Endodermal cell (in vitro differentiated cells): Measurements from ENCODE around the gene GREB1. TPM values are rescaled to one million over a fixed set of nuclear protein-coding genes. Genes with fewer than 3 reads are reported as not detected.

Source experiments
- DNase-seq: peaks from one replicate; pipeline ENCODE4 v3.0.0-alpha.2; 2017
- H3K27ac ChIP-seq: 2 replicates; pipeline ENCODE4 v1.5.1; 2013; ENCODE audit warnings: mild to moderate bottlenecking, low read depth, low read length, moderate library complexity
- H3K27me3 ChIP-seq: 2 replicates; pipeline ENCODE4 v1.6.1; 2013; ENCODE audit warnings: mild to moderate bottlenecking, low read length, moderate library complexity; ENCODE audit not compliant: insufficient read depth, control insufficient read depth, poor library complexity, severe bottlenecking
- H3K36me3 ChIP-seq: 2 replicates; pipeline ENCODE4 v1.7.0; 2013; ENCODE audit warnings: mild to moderate bottlenecking, low read length, moderate library complexity; ENCODE audit not compliant: control insufficient read depth, insufficient read depth
- H3K4me1 ChIP-seq: one replicate; pipeline ENCODE4 v1.7.0; 2013; ENCODE audit warnings: low read length; ENCODE audit not compliant: control insufficient read depth, insufficient read depth
- H3K4me3 ChIP-seq: 2 replicates; pipeline ENCODE4 v1.5.1; 2013; ENCODE audit warnings: mild to moderate bottlenecking, low read length, moderate library complexity
- H3K9ac ChIP-seq: 2 replicates; pipeline ENCODE4 v1.6.1; 2013; ENCODE audit warnings: mild to moderate bottlenecking, low read length, moderate library complexity; ENCODE audit not compliant: poor library complexity, severe bottlenecking; ENCODE audit errors: extremely low read depth
- H3K9me3 ChIP-seq: 2 replicates; pipeline ENCODE4 v1.6.1; 2013; ENCODE audit warnings: mild to moderate bottlenecking, low read length, moderate library complexity; ENCODE audit not compliant: control insufficient read depth
- H3K27ac Mint-ChIP-seq: 2 replicates; pipeline ENCODE4 v1.8.0; 2020; ENCODE audit warnings: mixed read lengths
- H3K27me3 Mint-ChIP-seq: 2 replicates; pipeline ENCODE4 v1.8.0; 2021; ENCODE audit warnings: mild to moderate bottlenecking, mixed read lengths; ENCODE audit not compliant: insufficient read depth
- H3K36me3 Mint-ChIP-seq: 2 replicates; pipeline ENCODE4 v1.8.0; 2020; ENCODE audit warnings: low read depth, mixed read lengths
- H3K4me1 Mint-ChIP-seq: 2 replicates; pipeline ENCODE4 v1.8.0; 2020; ENCODE audit warnings: mixed read lengths
- H3K4me3 Mint-ChIP-seq: 2 replicates; pipeline ENCODE4 v1.8.0; 2020; ENCODE audit warnings: mild to moderate bottlenecking, moderate library complexity, mixed read lengths
- H3K9me3 Mint-ChIP-seq: 2 replicates; pipeline ENCODE4 v1.8.0; 2020; ENCODE audit warnings: mild to moderate bottlenecking, mixed read lengths
- WGBS, 2 experiments: methylation state at CpG; one replicate each; pipeline versions ENCODE4 v1.1.5 to v1.1.7; 2013; ENCODE audit warnings: missing lambda C conversion rate in 2 of 2, mixed read lengths in 1 of 2; ENCODE audit not compliant: insufficient coverage in 1 of 2, insufficient read length in 1 of 2; 5-methylcytosine and 5-hydroxymethylcytosine counted together
- total RNA-seq, 2 donors: library from RNA; stranded (reverse); fragmentation: NEBNext Ultra II Directional in 1 of 2; extraction: Animal tissue kit (Norgen Biotek cat#: 25700) in 1 of 2; gene quantifications; 2 replicates in 1 of 2; 3 replicates in 1 of 2; pipeline ENCODE4 v1.2.1, GENCODE V29; 2021
- TF ChIP-seq, protein P1 (sequence below): fragments of 200-600 bp; sonication (generic); conservative IDR thresholded peaks from 2 replicates; pipeline ENCODE4 v1.5.0; 2021; ENCODE audit warnings: antibody characterized with exemption, mild to moderate bottlenecking

The GREB1 gene
- total RNA-seq, 2 donors from 2014 or later: 86.4 to 106 TPM

DNA sequence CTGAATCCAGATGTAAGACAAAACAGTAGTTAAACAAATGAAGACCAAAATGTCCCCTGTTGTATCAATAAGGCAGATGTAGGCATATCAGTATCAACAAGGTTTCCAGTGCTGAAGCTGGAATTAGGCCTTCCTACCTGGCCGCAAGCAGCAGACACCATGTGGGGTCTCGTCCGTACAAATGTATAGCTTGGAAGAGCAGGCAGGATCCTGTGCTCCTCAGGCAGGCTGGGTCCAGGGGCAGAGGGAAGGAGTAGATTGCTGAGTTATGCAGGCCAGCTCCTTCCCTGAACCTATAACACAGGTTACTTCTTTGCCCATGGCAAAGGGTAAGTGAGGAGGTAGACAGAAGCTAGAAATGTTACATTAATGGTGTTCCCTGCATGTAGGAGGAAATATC, 112.7 kb downstream of the GREB1 start:
- H3K4me1 Mint-ChIP-seq: no peaks in the 10 kb centered on the region

DNA sequence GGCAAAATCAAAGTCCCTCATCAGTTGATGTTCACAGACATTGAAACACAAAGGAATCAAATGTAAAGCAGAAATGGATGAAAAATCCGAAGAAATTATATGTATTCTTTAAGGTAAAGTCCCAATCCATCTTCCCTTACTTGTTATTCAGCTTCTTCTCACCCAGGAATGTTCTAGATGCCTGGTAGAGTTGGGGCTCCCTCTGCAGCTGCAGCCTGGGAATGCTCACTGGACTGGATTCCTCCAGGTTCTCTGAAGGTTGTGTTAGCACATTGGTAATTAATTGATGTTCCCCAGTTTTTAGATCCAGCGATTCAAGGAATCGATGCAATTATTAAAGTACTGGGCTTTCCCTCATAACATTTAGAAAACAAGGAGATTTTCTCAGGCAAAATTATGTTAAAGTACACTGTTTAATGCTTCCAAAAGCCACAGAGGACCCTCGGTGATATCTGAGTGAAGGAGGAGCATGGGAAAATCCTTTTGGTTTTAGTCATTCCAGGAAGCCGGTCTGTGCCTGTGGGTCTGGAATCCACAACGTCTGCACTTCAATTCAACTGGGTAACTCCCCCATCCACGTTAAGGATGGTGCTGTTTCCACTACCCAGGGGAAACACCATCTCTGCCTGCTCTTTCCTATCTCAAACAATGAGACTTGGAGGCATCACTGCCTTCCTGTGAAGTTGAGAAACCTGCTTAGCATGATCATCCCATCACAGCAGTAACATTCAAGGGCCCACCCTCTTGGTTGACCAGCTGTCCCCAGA, 114.2 kb downstream of the GREB1 start:
- TF ChIP-seq, protein P1, sequence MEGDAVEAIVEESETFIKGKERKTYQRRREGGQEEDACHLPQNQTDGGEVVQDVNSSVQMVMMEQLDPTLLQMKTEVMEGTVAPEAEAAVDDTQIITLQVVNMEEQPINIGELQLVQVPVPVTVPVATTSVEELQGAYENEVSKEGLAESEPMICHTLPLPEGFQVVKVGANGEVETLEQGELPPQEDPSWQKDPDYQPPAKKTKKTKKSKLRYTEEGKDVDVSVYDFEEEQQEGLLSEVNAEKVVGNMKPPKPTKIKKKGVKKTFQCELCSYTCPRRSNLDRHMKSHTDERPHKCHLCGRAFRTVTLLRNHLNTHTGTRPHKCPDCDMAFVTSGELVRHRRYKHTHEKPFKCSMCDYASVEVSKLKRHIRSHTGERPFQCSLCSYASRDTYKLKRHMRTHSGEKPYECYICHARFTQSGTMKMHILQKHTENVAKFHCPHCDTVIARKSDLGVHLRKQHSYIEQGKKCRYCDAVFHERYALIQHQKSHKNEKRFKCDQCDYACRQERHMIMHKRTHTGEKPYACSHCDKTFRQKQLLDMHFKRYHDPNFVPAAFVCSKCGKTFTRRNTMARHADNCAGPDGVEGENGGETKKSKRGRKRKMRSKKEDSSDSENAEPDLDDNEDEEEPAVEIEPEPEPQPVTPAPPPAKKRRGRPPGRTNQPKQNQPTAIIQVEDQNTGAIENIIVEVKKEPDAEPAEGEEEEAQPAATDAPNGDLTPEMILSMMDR: peak; percentile 63
- Histone ChIP-seq H3K9me3 (no peaks in the 10 kb centered on the region), H3K27me3 (no peaks in the 10 kb centered on the region), H3K4me1 (no peaks in the 10 kb centered on the region), H3K27ac (no peak overlapping the region), H3K36me3 (peaks cover 18% of the 10 kb centered on the region), H3K9ac (no peak overlapping the region), H3K4me3 (no peak overlapping the region)
- no peaks in the 10 kb centered on the region for H3K27me3 Mint-ChIP-seq
- no peak overlapping the region for H3K4me3 Mint-ChIP-seq
- WGBS, 2 experiments: 80 to 82% methylated on average over 6 to 7 of the region's 7 CpGs
- no peaks in the 10 kb centered on the region for H3K4me1 Mint-ChIP-seq
- H3K27ac Mint-ChIP-seq: no peak overlapping the region
- peak; percentile 67 for DNase-seq
- H3K36me3 Mint-ChIP-seq: peaks cover 16% of the 10 kb centered on the region
- H3K9me3 Mint-ChIP-seq: no peaks in the 10 kb centered on the region

More for the DNA sequence above, 112.7 kb downstream of the GREB1 start:
- 94% methylated on average over 3 of the region's 3 CpGs for WGBS, 2 experiments
- H3K9ac ChIP-seq: no peak overlapping the region
- H3K9me3 Mint-ChIP-seq: no peaks in the 10 kb centered on the region
- no peaks in the 10 kb centered on the region for H3K9me3 ChIP-seq
- no peaks in the 10 kb centered on the region for H3K27me3 ChIP-seq
- H3K4me3 Mint-ChIP-seq: no peak overlapping the region
- no peaks in the 10 kb centered on the region for H3K4me1 ChIP-seq
- no peak overlapping the region for H3K27ac ChIP-seq
- no peaks in the 10 kb centered on the region for H3K27me3 Mint-ChIP-seq
- no peak overlapping the region for H3K27ac Mint-ChIP-seq
- peaks cover 28% of the 10 kb centered on the region for H3K36me3 Mint-ChIP-seq
- DNase-seq: no peak
- TF ChIP-seq, protein P1: no peak
- H3K36me3 ChIP-seq: peaks cover 33% of the 10 kb centered on the region
- H3K4me3 ChIP-seq: no peak overlapping the region

DNA sequence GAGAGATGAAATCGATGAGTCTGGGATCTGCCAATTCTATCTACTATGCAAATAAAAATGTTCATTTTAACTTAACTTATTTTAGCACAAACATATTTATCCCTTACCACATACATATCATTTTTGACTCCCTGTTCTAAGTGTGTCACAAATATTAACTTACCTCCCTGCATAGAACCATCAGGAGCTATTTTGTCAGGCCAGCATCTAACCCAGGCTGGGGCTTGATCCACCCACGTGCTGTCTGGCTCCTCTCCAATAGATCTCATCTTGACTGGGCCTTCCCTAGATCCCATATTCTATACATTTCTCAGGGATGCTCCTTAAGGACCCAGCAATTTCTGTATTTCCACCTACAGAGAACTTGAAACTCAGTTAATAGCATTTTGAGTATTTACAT, 115.2 kb downstream of the GREB1 start:
- H3K4me3 ChIP-seq: no peak overlapping the region
- TF ChIP-seq, protein P1: no peak
- H3K27me3 Mint-ChIP-seq: no peaks in the 10 kb centered on the region
- no peaks in the 10 kb centered on the region for H3K9me3 Mint-ChIP-seq
- no peaks in the 10 kb centered on the region for H3K4me1 ChIP-seq
- H3K9ac ChIP-seq: no peak overlapping the region
- no peak overlapping the region for H3K4me3 Mint-ChIP-seq
- H3K27ac Mint-ChIP-seq: no peak overlapping the region
- no peak for DNase-seq
- H3K27ac ChIP-seq: no peak overlapping the region
- no peaks in the 10 kb centered on the region for H3K27me3 ChIP-seq
- peaks cover 5% of the 10 kb centered on the region for H3K36me3 Mint-ChIP-seq
- 82 to 90% methylated on average over 2 of the region's 2 CpGs for WGBS, 2 experiments
- H3K9me3 ChIP-seq: no peaks in the 10 kb centered on the region
- H3K4me1 Mint-ChIP-seq: no peaks in the 10 kb centered on the region
- H3K36me3 ChIP-seq: peaks cover 7% of the 10 kb centered on the region
